H1 (cell line): ENCODE results near the gene ADAM12. TPM values are rescaled to one million over a fixed set of nuclear protein-coding genes. Genes with fewer than 3 reads are reported as not detected.

Source experiments
- CTCF ChIA-PET: fragments of 300-600 bp; sonication (Branson Sonifier 250); formaldehyde crosslinking; loops from one replicate; lab custom pipeline; 2021; ENCODE audit not compliant: partially characterized antibody; lab: Charles Lee
- POLR2A ChIA-PET: fragments of 300-600 bp; sonication (Branson Sonifier 250); formaldehyde crosslinking; loops from one replicate; lab custom pipeline; 2021; ENCODE audit warnings: inconsistent platforms; ENCODE audit not compliant: partially characterized antibody; lab: Charles Lee
- DNase-seq, 2 experiments: peaks; one replicate each; pipeline versions ENCODE4 v3.0.0 to v3.0.0-alpha.2; 2010 to 2022; ENCODE audit warnings: low spot score in 2 of 2, low read depth in 1 of 2, mixed read lengths in 1 of 2
- FAIRE-seq: peaks from 2 replicates; lab custom pipeline; 2011; peaks lifted over from hg19 to GRCh38; lab: Jason Lieb, UNC
- H2AFZ ChIP-seq: 2 replicates; pipeline ENCODE4 v1.8.1; 2012; ENCODE audit warnings: low read length, inconsistent platforms
- H2AK5ac ChIP-seq: 2 replicates; pipeline ENCODE4 v1.6.1; 2013; ENCODE audit warnings: low read depth, low read length
- H2BK120ac ChIP-seq: replicated peaks from 2 replicates; pipeline ENCODE3; 2013; ENCODE audit warnings: low read depth, low read length, inconsistent platforms
- H2BK12ac ChIP-seq: 2 replicates; pipeline ENCODE4 v1.6.1; 2013; ENCODE audit warnings: low read depth, low read length
- H2BK15ac ChIP-seq: 2 replicates; pipeline ENCODE4 v1.6.1; 2013; ENCODE audit warnings: low read length
- H2BK20ac ChIP-seq: 2 replicates; pipeline ENCODE4 v1.6.1; 2013; ENCODE audit warnings: low read length
- H2BK5ac ChIP-seq: 2 replicates; pipeline ENCODE4 v1.6.1; 2013; ENCODE audit warnings: low read depth, low read length
- H3K14ac ChIP-seq: 2 replicates; pipeline ENCODE4 v1.6.1; 2013; ENCODE audit warnings: inconsistent platforms; ENCODE audit not compliant: insufficient read length
- H3K18ac ChIP-seq: 2 replicates; pipeline ENCODE4 v1.6.1; 2013; ENCODE audit warnings: low read length; ENCODE audit errors: extremely low read depth
- H3K23ac ChIP-seq: 2 replicates; pipeline ENCODE4 v1.6.1; 2013; ENCODE audit warnings: inconsistent platforms; ENCODE audit not compliant: insufficient read length
- H3K23me2 ChIP-seq: 2 replicates; pipeline ENCODE4 v1.6.1; 2013; ENCODE audit warnings: low read depth, low read length
- H3K27ac ChIP-seq: 2 replicates; pipeline ENCODE4 v1.6.1; 2011; ENCODE audit warnings: low read depth, low read length, inconsistent platforms
- H3K27me3 ChIP-seq, 4 experiments: replicated peaks in 1 of 4; 1 replicate in 1 of 4; 2 replicates in 3 of 4; pipeline versions ENCODE4 v1.6.1 to v1.8.1; 2011 to 2013; ENCODE audit warnings: low read length in 3 of 4, mild to moderate bottlenecking in 3 of 4, inconsistent platforms in 2 of 4, mixed read lengths in 2 of 4, moderate library complexity in 1 of 4; ENCODE audit not compliant: control insufficient read depth in 3 of 4, insufficient read depth in 3 of 4; ENCODE audit errors: extremely low read depth in 1 of 4
- H3K36me3 ChIP-seq, 4 experiments: 2 replicates each; pipeline versions ENCODE4 v1.6.1 to v1.8.1; 2011 to 2013; ENCODE audit warnings: mild to moderate bottlenecking in 4 of 4, low read length in 3 of 4, moderate library complexity in 2 of 4, control low read depth in 1 of 4, inconsistent platforms in 1 of 4; ENCODE audit not compliant: insufficient read depth in 4 of 4, control insufficient read depth in 2 of 4
- H3K4ac ChIP-seq: replicated peaks from 2 replicates; pipeline ENCODE3; 2013; ENCODE audit warnings: low read length, low read depth, mixed read lengths, inconsistent platforms; ENCODE audit not compliant: insufficient read length
- H3K4me1 ChIP-seq, 4 experiments: replicated peaks in 1 of 4; 1 replicate in 1 of 4; 2 replicates in 3 of 4; pipeline versions ENCODE4 v1.6.1 to v1.8.1; 2011 to 2013; ENCODE audit warnings: low read length in 3 of 4, inconsistent platforms in 2 of 4, mixed read lengths in 1 of 4; ENCODE audit not compliant: insufficient read depth in 4 of 4, control insufficient read depth in 3 of 4
- H3K4me2 ChIP-seq, 2 experiments: 2 replicates each; pipeline versions ENCODE4 v1.6.1 to v1.8.1; 2011 to 2013; ENCODE audit warnings: low read depth in 2 of 2, low read length in 2 of 2, control low read depth in 1 of 2, inconsistent platforms in 1 of 2, mild to moderate bottlenecking in 1 of 2; ENCODE audit not compliant: insufficient read depth in 1 of 2
- H3K4me3 ChIP-seq, 4 experiments: fragments of 200-600, 300-600 bp in 1 of 4; sonication (generic), shearing (Covaris generic), sonication (Bioruptor Twin) in 1 of 4; 2 replicates each; pipeline versions ENCODE4 v1.5.1 to v1.8.1; 2011 to 2016; ENCODE audit warnings: low read length in 4 of 4, low read depth in 3 of 4, control low read depth in 2 of 4, inconsistent platforms in 2 of 4, mild to moderate bottlenecking in 2 of 4, mixed read lengths in 1 of 4, moderate library complexity in 1 of 4; ENCODE audit not compliant: insufficient read depth in 2 of 4; ENCODE audit errors: extremely low read depth in 1 of 4
- H3K56ac ChIP-seq: replicated peaks from 2 replicates; pipeline ENCODE3; 2013; ENCODE audit warnings: low read depth, mild to moderate bottlenecking, mixed read lengths, low read length, inconsistent platforms; ENCODE audit not compliant: insufficient read length
- H3K79me1 ChIP-seq: 2 replicates; pipeline ENCODE4 v1.6.1; 2013; ENCODE audit warnings: low read depth, low read length, control low read depth
- H3K79me2 ChIP-seq, 2 experiments: 2 replicates each; pipeline versions ENCODE4 v1.6.1 to v1.8.1; 2012 to 2013; ENCODE audit warnings: low read length in 2 of 2, mild to moderate bottlenecking in 2 of 2, inconsistent platforms in 1 of 2; ENCODE audit not compliant: insufficient read depth in 2 of 2, control insufficient read depth in 1 of 2
- H3K9ac ChIP-seq, 4 experiments: replicated peaks in 1 of 4; 1 replicate in 1 of 4; 2 replicates in 3 of 4; pipeline versions ENCODE4 v1.6.1 to v1.8.1; 2011 to 2013; ENCODE audit warnings: low read depth in 3 of 4, low read length in 3 of 4, control low read depth in 2 of 4, mild to moderate bottlenecking in 2 of 4, moderate library complexity in 2 of 4, inconsistent platforms in 1 of 4; ENCODE audit errors: extremely low read depth in 1 of 4
- H3K9me3 ChIP-seq, 2 experiments: 2 replicates each; pipeline versions ENCODE4 v1.6.1 to v1.8.1; 2012 to 2013; ENCODE audit warnings: mild to moderate bottlenecking in 2 of 2, moderate library complexity in 2 of 2, control low read depth in 1 of 2, inconsistent platforms in 1 of 2, low read depth in 1 of 2, low read length in 1 of 2, mixed read lengths in 1 of 2; ENCODE audit not compliant: insufficient read depth in 2 of 2
- H4K20me1 ChIP-seq, 2 experiments: replicated peaks in 1 of 2; 2 replicates each; pipeline versions ENCODE3 to v1.8.1; 2011 to 2013; ENCODE audit warnings: inconsistent platforms in 2 of 2, low read length in 2 of 2, mild to moderate bottlenecking in 1 of 2; ENCODE audit not compliant: insufficient read depth in 2 of 2, control insufficient read depth in 1 of 2
- H4K5ac ChIP-seq: 2 replicates; pipeline ENCODE4 v1.6.1; 2013; ENCODE audit warnings: low read length, low read depth, mixed read lengths, inconsistent platforms; ENCODE audit not compliant: insufficient read length
- H4K8ac ChIP-seq: 2 replicates; pipeline ENCODE4 v1.8.0; 2013; ENCODE audit warnings: mild to moderate bottlenecking, moderate library complexity, low read length, inconsistent platforms; ENCODE audit not compliant: insufficient read depth; ENCODE audit errors: extremely low read depth
- H4K91ac ChIP-seq: replicated peaks from 2 replicates; pipeline ENCODE3; 2013; ENCODE audit warnings: low read length, mixed read lengths, inconsistent platforms; ENCODE audit not compliant: insufficient read length
- WGBS, 2 experiments: shearing (Covaris generic) in 1 of 2; methylation state at CpG; one replicate each; pipeline versions ENCODE4 v1.1.6 to v1.1.7; 2013 to 2015; ENCODE audit warnings: low lambda C conversion rate in 2 of 2, mixed read lengths in 2 of 2, inconsistent platforms in 1 of 2, low coverage in 1 of 2, missing lambda C conversion rate in 1 of 2; ENCODE audit not compliant: insufficient replicate concordance in 2 of 2, insufficient coverage in 1 of 2, insufficient read length in 1 of 2; ENCODE audit errors: extremely low coverage in 1 of 2, missing lambda C conversion rate in 1 of 2; 5-methylcytosine and 5-hydroxymethylcytosine counted together
- polyA plus RNA-seq, 7 experiments: library from polyadenylated mRNA; depleted of rRNA in 3 of 7; stranded (reverse) in 5 of 7; unstranded in 2 of 7; fragments of >200 nt in 5 of 7; fragments of 200-250 nt in 2 of 7; gene quantifications; 1 replicate in 5 of 7; 2 replicates in 1 of 7; 4 replicates in 1 of 7; pipeline versions ENCODE4 v1.2.1 to v1.2.3, GENCODE V29; 2011 to 2013; ENCODE audit warnings: missing spikeins in 2 of 7, mixed read lengths in 2 of 7
- total RNA-seq: library from RNA; stranded (reverse); fragmentation: NEBNext Ultra II Directional; extraction: Animal tissue kit (Norgen Biotek cat#: 25700); gene quantifications from 2 replicates; pipeline ENCODE4 v1.2.1, GENCODE V29; 2021

ADAM12 gene
- total and polyA plus RNA-seq, 2 of the 8 experiments (the other 6 are each of a cell fraction or from before 2014, with no cell fraction given) = 0.07 to 0.17 TPM

DNA sequence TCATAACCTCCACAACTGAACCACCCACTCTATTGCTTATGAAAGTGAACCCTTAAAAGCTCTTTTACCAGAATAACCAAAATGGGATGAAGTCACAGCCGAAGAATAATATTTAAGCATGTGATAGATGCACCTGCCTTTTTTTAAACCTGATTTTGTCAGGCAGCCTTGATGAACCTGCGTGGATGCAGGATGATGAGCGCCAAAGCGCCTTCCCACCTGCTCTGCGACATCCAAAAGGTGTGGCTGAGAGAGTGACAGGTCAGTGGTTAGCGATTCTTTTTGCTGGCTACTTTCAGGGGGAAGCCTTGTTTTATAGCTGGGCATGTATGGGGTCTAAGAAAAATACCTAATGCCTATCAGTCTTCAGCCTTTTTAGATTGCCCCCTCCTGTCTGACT, 334.1 kb downstream of the ADAM12 start:
- H4K91ac ChIP-seq = no peak overlapping the region
- no peak overlapping the region for H3K14ac ChIP-seq
- peaks cover 0 to 2% (median 0%) of the 10 kb centered on the region in 4 experiments; a peak in 2 of 7 replicates for H3K4me1 ChIP-seq
- FAIRE-seq (no peak), DNase-seq (no peak)
- 97% methylated on average over 5 of the region's 6 CpGs; no CpG with 5 or more reads in 1 of the 2 experiments for WGBS, 2 experiments
- H2BK15ac ChIP-seq = no peak overlapping the region
- H2BK120ac ChIP-seq = no peak overlapping the region
- no peak overlapping the region for H4K8ac ChIP-seq
- H3K23me2 ChIP-seq = peaks cover 4% of the 10 kb centered on the region; the same call in 1 of the 2 replicates
- no peak overlapping the region for H2AFZ ChIP-seq
- no peaks in the 10 kb centered on the region for H3K36me3 ChIP-seq
- no peaks in the 10 kb centered on the region for H3K79me1 ChIP-seq
- H3K18ac ChIP-seq = no peak overlapping the region
- H2BK12ac ChIP-seq = no peak overlapping the region
- no peak overlapping the region for H3K4me2 ChIP-seq
- POLR2A ChIA-PET = no interaction called here
- CTCF ChIA-PET = interaction anchor here (0.7 kb wide), 1 partner anchor 496 kb away, joined by 3 read pairs; no protein-coding TSS in a partner anchor
- H2BK5ac ChIP-seq = no peak overlapping the region
- H3K56ac ChIP-seq = no peak overlapping the region
- H3K23ac ChIP-seq = no peak overlapping the region
- H3K27me3 ChIP-seq = no peaks in the 10 kb centered on the region
- H3K27ac ChIP-seq = no peak overlapping the region
- no peak overlapping the region for H2AK5ac ChIP-seq
- no peak overlapping the region for H3K4ac ChIP-seq
- no peak overlapping the region for H4K5ac ChIP-seq
- H2BK20ac ChIP-seq = no peak overlapping the region
- H3K79me2 ChIP-seq = no peaks in the 10 kb centered on the region
- no peaks in the 10 kb centered on the region for H4K20me1 ChIP-seq
- H3K9me3 ChIP-seq = no peaks in the 10 kb centered on the region
- H3K4me3 ChIP-seq = no peak overlapping the region
- H3K9ac ChIP-seq = no peak overlapping the region
